Stomach (tissue), 9 donors: Measurements from ENCODE around the gene CELF2. TPM values are rescaled to one million over a fixed set of nuclear protein-coding genes. Genes with fewer than 3 reads are reported as not detected.

ENCODE experiments used
- DNase-seq, 2 donors: peaks; one replicate each; pipeline versions ENCODE4 v3.0.0 to v3.0.0-alpha.2; 2013 to 2019
- H3K27ac ChIP-seq, 5 donors: fragments of 200-600 bp in 4 of 5; sonication (generic) in 4 of 5; one replicate each; pipeline ENCODE4 v1.5.1; 2013 to 2019; ENCODE audit warnings: mild to moderate bottlenecking in 1 of 5, moderate library complexity in 1 of 5
- H3K27me3 ChIP-seq, 3 donors: fragments of 200-600 bp; sonication (generic); one replicate each; pipeline ENCODE4 v1.5.1; 2017 to 2019; ENCODE audit warnings: mixed run types in 1 of 3
- H3K36me3 ChIP-seq, 4 donors: fragments of 200-600 bp; sonication (generic); 1 replicate in 3 of 4; 2 replicates in 1 of 4; pipeline ENCODE4 v1.5.1; 2016 to 2019
- H3K4me1 ChIP-seq, 4 donors: fragments of 200-600 bp; sonication (generic); one replicate each; pipeline ENCODE4 v1.5.1; 2016 to 2019
- H3K4me3 ChIP-seq, 4 donors: fragments of 200-600 bp; sonication (generic) in 3 of 4; one replicate each; pipeline ENCODE4 v1.5.1; 2016 to 2019; ENCODE audit warnings: mild to moderate bottlenecking in 1 of 4
- H3K9me3 ChIP-seq, 4 donors: fragments of 200-600 bp; sonication (generic); one replicate each; pipeline ENCODE4 v1.5.1; 2016 to 2019
- EP300 ChIP-seq: sonication (generic); formaldehyde crosslinking; IDR thresholded peaks from one replicate; pipeline ENCODE4 v1.6.1; 2017; ENCODE audit warnings: antibody characterized with exemption
- POLR2A ChIP-seq, 4 donors: fragments of 450-650 bp; IDR thresholded peaks; one replicate each; pipeline ENCODE4 v1.6.1; 2016; ENCODE audit warnings: antibody characterized with exemption in 4 of 4, control low read depth in 2 of 4, mild to moderate bottlenecking in 1 of 4, moderate library complexity in 1 of 4
- POLR2AphosphoS5 ChIP-seq, 3 donors: sonication (generic); formaldehyde crosslinking; IDR thresholded peaks; one replicate each; pipeline ENCODE4 v1.6.1; 2016; ENCODE audit warnings: antibody characterized with exemption in 3 of 3
- WGBS, 5 donors: extraction: QIAGEN DNeasy Blood & Tissue Kit in 3 of 5; methylation state at CpG; one replicate each; pipeline versions ENCODE4 v1.1.5 to v1.1.7; 2013 to 2018; 5-methylcytosine and 5-hydroxymethylcytosine counted together
- intact Hi-C: fragments of 100-400 bp; cut with DNase I; formaldehyde crosslinking; loops from one replicate; pipeline ENCODE4 v1.15.1; 2023; ENCODE audit warnings: low total_unique reads
- polyA plus RNA-seq, 3 donors: library from polyadenylated mRNA; stranded (reverse); fragments of 200-250 nt; gene quantifications; one replicate each; pipeline ENCODE4 v1.2.3, GENCODE V29; 2013
- total RNA-seq, 5 donors: library from RNA; depleted of rRNA; stranded (reverse); fragments of >200 nt; gene quantifications; one replicate each; pipeline versions ENCODE4 v1.1.0 to v1.2.3, GENCODE V29; 2014 to 2016
- TF ChIP-seq, protein P1 (sequence below), 7 experiments: fragments of 450-650 bp in 4 of 7; fragments of 200-600 bp in 3 of 7; sonication (generic) in 3 of 7; IDR thresholded peaks; one replicate each; pipeline ENCODE4 v1.5.1; 2016 to 2019; ENCODE audit warnings: antibody characterized with exemption in 7 of 7, control low read depth in 2 of 7, mild to moderate bottlenecking in 1 of 7
- donor health status: healthy with polysubstance abuse.
- donor health status: Bipolar disorder and iron deficiency.
- donor health status: healthy.

CELF2 gene
- total and polyA plus RNA-seq, 8 donors, result 3.9 to 65.3 (median 36.1) TPM

DNA sequence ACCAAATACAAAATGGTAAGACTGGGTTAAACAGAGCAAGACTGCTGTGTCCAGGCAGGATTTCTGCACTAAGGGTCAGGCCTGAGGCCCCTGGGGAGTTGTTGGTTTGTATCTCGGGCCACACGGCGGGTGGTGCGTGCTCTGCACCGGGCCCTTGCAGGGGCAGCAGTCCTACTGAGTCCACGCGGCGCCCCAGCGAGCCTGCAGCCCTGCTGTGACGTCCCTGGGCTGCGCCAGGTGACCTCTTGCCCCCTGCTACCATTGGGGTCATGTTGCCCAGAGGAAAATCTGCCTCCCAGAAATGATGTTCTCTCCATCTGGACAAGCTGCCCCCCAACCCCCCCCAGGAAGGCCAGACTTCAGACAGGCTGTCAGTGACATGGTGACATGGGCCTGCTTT is 281.5 kb downstream of the CELF2 start:
- Histone ChIP-seq H3K4me1 (no peaks in the 10 kb centered on the region), H3K27me3 (no peaks in the 10 kb centered on the region), H3K36me3 (peaks cover 8 to 85% (median 70%) of the 10 kb centered on the region in 4 donors), H3K9me3 (no peaks in the 10 kb centered on the region), H3K27ac (no peak overlapping the region), H3K4me3 (no peak overlapping the region)
- DNase-seq, result no peak
- intact Hi-C loops, result no loop called here
- TF ChIP-seq EP300 (no peak), POLR2A (IDR thresholded peaks at IDR 0.05) (no peak), POLR2AphosphoS5 (IDR thresholded peaks at IDR 0.05) (no peak)
- TF ChIP-seq, protein P1, sequence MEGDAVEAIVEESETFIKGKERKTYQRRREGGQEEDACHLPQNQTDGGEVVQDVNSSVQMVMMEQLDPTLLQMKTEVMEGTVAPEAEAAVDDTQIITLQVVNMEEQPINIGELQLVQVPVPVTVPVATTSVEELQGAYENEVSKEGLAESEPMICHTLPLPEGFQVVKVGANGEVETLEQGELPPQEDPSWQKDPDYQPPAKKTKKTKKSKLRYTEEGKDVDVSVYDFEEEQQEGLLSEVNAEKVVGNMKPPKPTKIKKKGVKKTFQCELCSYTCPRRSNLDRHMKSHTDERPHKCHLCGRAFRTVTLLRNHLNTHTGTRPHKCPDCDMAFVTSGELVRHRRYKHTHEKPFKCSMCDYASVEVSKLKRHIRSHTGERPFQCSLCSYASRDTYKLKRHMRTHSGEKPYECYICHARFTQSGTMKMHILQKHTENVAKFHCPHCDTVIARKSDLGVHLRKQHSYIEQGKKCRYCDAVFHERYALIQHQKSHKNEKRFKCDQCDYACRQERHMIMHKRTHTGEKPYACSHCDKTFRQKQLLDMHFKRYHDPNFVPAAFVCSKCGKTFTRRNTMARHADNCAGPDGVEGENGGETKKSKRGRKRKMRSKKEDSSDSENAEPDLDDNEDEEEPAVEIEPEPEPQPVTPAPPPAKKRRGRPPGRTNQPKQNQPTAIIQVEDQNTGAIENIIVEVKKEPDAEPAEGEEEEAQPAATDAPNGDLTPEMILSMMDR (IDR thresholded peaks at IDR 0.05), result no peak
- WGBS, 5 donors, result 83 to 93% (median 88%) methylated on average over 10 to 11 of the region's 11 CpGs; no CpG with 5 or more reads in 1 of the 5 donors

DNA sequence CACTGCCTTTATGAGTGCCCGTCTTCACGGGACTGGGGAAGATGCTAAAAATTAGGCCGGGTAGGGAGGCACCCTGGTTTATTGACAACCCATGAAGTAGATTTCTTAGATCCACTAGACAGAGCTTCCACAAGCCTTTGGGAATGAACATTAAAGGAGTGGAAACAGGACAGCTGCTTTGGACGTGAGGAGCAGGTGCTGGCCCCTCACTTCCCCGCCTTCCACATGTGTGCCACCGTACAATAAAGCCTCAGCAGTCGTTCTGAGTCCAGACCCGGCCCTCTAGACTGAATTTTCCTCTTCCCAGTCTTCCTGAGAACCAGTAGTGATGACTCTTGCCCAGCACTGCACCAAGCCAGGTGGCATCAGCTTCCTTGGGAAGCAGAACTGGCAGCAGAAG is 282.4 kb downstream of the CELF2 start:
- Histone ChIP-seq H3K27me3 (no peaks in the 10 kb centered on the region), H3K4me1 (no peaks in the 10 kb centered on the region), H3K4me3 (no peak overlapping the region), H3K36me3 (peaks cover 15 to 85% (median 74%) of the 10 kb centered on the region in 4 donors), H3K27ac (no peak overlapping the region), H3K9me3 (no peaks in the 10 kb centered on the region)
- no peak for TF ChIP-seq POLR2A (IDR thresholded peaks at IDR 0.05)
- TF ChIP-seq POLR2AphosphoS5 (IDR thresholded peaks at IDR 0.05), result no peak
- TF ChIP-seq, protein P1 (IDR thresholded peaks at IDR 0.05), result no peak
- no peak for TF ChIP-seq EP300
- WGBS, 5 donors, result 86 to 90% (median 89%) methylated on average over 8 of the region's 8 CpGs
- intact Hi-C loops, result no loop called here
- DNase-seq, result no peak

DNA sequence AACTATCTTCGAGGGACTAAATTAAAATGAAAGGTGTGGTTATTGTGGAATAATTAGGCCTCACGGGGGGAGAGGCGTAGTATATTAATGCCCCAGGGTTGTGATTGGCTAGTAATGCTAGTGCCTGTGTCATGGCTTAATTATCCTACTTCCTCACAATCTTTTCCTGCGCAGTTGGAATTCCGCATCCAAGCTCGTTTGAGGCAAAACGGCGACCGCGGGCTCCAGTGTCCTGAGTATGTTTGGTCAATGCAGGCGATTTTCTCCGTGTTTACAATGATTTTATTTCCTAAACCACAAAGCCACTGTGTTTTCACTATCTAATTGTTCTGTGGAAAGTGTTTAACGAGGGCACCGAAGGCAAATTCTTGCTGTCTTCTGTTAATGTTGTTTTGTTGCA is 282.9 kb downstream of the CELF2 start:
- WGBS, 5 donors, result 79 to 89% (median 80%) methylated on average over 14 of the region's 14 CpGs
- TF ChIP-seq POLR2A (IDR thresholded peaks at IDR 0.05) (no peak), POLR2AphosphoS5 (IDR thresholded peaks at IDR 0.05) (no peak), EP300 (no peak)
- TF ChIP-seq, protein P1 (IDR thresholded peaks at IDR 0.05), result no peak
- H3K27ac ChIP-seq, result no peak overlapping the region
- no peaks in the 10 kb centered on the region for H3K4me1 ChIP-seq
- intact Hi-C loops, result no loop called here
- H3K27me3 ChIP-seq, result no peaks in the 10 kb centered on the region
- peaks cover 0 to under 1% (median 0%) of the 10 kb centered on the region in 4 donors for H3K9me3 ChIP-seq
- DNase-seq, result no peak
- no peak overlapping the region for H3K4me3 ChIP-seq
- peaks cover 15 to 87% (median 77%) of the 10 kb centered on the region in 4 donors for H3K36me3 ChIP-seq

DNA sequence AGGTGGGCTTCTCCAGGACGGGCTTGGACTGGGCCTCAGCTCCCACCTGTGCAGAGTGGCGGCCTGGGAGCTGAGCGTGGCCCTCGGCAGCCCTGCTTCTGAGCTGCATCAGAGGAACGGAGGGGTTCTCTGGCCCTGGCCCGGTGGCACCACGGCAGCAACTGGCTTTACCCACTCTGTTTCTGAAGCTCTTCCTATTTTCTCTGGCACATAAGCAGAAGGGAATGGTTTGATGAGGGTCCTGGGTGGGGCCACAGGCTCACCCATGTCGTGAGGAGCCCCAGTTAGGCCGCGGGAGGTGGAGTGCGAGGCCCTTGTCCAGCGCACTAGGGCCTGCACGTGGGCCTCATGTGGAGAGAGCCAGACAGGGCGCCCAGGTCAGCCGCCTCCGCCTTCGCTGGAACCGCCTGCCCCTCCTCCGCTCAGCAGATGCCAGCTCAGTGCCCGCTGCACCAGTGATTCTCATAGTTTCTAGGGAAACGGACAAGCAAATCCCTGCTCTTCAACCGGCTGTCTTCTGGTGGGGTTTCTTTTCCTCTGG is 284.0 kb downstream of the CELF2 start:
- Histone ChIP-seq H3K27me3 (no peaks in the 10 kb centered on the region), H3K4me1 (no peaks in the 10 kb centered on the region), H3K36me3 (peaks cover 15 to 88% (median 80%) of the 10 kb centered on the region in 4 donors), H3K9me3 (peaks cover 0 to 12% (median 0%) of the 10 kb centered on the region in 4 donors), H3K27ac (no peak overlapping the region), H3K4me3 (no peak overlapping the region)
- intact Hi-C loops, result no loop called here
- WGBS, 5 donors, result 85 to 97% (median 93%) methylated on average over 13 to 22 of the region's 22 CpGs
- TF ChIP-seq POLR2AphosphoS5 (IDR thresholded peaks at IDR 0.05), result no peak
- no peak for TF ChIP-seq POLR2A (IDR thresholded peaks at IDR 0.05)
- no peak for DNase-seq

DNA sequence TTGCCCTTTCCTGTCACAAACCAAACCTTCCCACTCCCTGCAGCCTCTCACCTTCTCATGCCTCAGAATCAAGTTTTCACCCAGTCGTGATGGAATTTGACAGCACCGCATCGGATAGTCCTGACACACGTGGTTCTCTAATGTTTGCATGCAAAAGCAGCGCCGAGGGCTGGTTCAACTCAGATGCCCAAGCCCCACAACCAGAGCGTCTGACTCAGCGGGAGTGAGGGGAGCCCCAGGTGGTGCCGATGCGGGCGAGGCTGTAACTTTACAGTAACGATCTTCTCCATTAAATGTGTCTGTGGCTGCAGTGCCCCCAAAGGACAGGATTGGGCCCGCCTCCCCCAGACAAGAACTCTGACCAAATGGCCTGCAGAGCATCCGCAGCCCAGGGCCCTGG is 284.5 kb downstream of the CELF2 start:
- no peaks in the 10 kb centered on the region for H3K27me3 ChIP-seq
- peaks cover 15 to 88% (median 79%) of the 10 kb centered on the region in 4 donors for H3K36me3 ChIP-seq
- no peak overlapping the region for H3K27ac ChIP-seq
- intact Hi-C loops, result no loop called here
- DNase-seq, result no peak
- peaks cover 0 to 17% (median 2%) of the 10 kb centered on the region in 4 donors for H3K9me3 ChIP-seq
- TF ChIP-seq POLR2AphosphoS5 (IDR thresholded peaks at IDR 0.05), result no peak
- TF ChIP-seq POLR2A (IDR thresholded peaks at IDR 0.05), result no peak
- TF ChIP-seq EP300, result no peak
- 90 to 96% (median 94%) methylated on average over 13 to 14 of the region's 14 CpGs for WGBS, 5 donors
- no peak overlapping the region for H3K4me3 ChIP-seq
- H3K4me1 ChIP-seq, result no peaks in the 10 kb centered on the region
